Activated naive CD8-positive, alpha-beta T cell (primary cell): ENCODE measurements around the gene CAPN11.

Source experiments
- H3K27ac Mint-ChIP-seq: one replicate; pipeline ENCODE4 v1.8.0; 2021; ENCODE audit warnings: mixed read lengths
- H3K27me3 Mint-ChIP-seq: one replicate; pipeline ENCODE4 v1.8.0; 2021; ENCODE audit warnings: mixed read lengths
- H3K36me3 Mint-ChIP-seq: one replicate; pipeline ENCODE4 v1.8.0; 2021; ENCODE audit warnings: mixed read lengths
- H3K4me1 Mint-ChIP-seq: one replicate; pipeline ENCODE4 v1.8.0; 2021; ENCODE audit warnings: low read depth, mixed read lengths
- H3K4me3 Mint-ChIP-seq: one replicate; pipeline ENCODE4 v1.8.0; 2021; ENCODE audit warnings: mild to moderate bottlenecking, mixed read lengths
- H3K9me3 Mint-ChIP-seq: one replicate; pipeline ENCODE4 v1.8.0; 2021; ENCODE audit warnings: low read depth, mixed read lengths

CAPN11 gene

DNA sequence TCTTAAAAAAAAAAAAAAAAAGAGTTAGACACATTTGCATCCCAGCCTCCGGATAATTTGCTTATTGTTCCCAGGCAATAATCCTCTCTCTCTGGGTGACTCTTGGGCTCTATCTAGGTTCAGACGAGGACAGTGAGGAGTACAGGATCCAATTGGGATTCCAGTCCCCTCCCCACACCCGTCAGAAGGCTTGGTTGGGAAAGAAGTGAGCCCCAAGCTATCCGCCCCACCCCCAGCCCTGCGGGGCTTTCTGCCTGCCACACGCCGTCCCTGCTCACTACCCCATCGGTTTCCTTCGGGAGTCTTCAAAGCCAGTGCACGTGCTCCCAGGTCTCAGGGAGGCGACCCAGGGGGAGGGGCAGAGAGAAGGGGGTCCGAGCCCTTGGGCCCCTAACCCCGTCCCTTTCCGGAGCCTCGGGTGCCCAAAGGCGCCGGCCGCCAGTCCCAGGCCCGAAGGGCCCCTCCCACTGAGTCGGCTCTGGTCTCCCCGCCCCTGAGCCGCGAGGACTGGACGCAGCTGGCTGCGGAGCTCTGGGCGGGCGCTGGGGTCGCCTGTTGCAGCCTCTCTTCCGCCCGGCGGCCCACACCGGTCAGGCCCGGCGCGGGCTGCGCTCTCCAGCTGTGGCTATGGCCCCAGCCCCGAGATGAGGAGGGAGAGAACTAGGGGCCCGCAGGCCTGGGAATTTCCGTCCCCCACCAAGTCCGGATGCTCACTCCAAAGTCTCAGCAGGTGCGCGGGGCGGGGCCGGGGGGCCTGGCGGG lies 60.6 kb downstream of the CAPN11 start:
- Mint-ChIP-seq H3K36me3 (no peaks in the 10 kb centered on the region), H3K27me3 (peaks cover 2% of the 10 kb centered on the region), H3K4me1 (peaks cover 26% of the 10 kb centered on the region), H3K4me3 (peak overlapping the region; percentile 23), H3K27ac (no peak overlapping the region), H3K9me3 (no peaks in the 10 kb centered on the region)

DNA sequence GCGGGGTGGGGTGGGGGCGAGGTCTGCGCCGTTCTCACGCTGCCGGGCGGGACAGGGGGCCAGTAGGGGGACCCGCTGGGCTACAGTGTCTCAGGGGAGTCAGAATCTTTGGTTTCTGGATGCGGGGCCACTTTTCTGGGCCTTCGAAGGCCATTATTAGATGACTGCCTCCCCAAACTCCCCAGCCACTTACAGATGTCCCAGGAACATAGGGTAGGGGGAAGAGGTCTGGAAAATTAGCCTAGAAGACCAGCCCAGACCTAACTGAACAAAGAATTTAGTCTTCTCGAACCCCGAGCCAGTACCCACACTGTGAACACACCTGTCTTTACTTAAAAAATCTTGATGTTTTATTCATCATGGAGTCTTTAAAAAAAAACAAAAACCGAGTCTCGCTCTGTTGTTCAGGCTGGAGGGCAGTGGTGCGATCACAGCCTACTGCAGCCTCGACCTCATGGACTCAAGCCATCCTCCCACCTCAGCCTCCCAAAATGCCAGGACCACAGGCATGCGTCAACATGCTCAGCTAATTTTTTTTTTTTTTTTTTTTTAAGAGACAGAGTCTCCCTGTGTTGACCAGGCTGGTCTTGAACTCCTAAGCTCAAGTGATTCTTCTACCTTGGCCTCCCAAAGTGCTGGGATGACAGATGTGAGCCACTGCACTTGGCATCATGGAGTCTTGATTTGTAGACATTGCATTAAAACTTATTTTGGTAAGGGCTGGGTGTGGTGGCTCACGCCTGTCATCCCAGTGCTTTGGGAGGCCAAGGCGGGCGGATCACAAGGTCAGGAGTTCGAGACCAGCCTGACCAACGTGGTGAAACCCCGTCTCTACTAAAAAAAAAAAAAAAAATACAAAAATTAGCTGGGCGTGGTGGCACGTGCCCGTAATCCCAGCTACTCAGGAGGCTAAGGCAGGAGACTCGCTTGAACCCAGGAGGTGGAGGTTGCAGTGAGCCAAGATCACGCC lies 61.5 kb downstream of the CAPN11 start:
- Mint-ChIP-seq H3K4me3 (peak overlapping the region; percentile 27), H3K27me3 (peaks cover 2% of the 10 kb centered on the region), H3K27ac (no peak overlapping the region), H3K36me3 (no peaks in the 10 kb centered on the region), H3K9me3 (no peaks in the 10 kb centered on the region), H3K4me1 (peaks cover 33% of the 10 kb centered on the region)

DNA sequence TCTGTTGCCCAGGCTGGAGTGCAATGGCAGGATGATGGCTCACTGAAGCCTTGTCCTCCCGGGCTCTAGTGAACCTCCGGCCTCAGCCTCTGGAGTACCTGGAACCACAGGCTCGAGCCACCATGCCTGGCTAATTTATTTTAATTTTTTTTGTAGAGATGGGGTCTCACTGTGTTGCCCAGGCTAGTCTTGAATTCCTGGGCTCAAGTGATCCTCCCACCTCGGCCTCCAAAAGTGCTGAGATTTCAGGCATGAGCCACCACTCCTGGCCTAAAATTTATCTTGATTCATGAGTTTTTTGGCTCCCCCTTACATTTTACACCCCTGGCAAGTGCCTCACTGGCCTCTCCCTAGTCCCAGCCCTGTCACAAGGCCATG lies 62.3 kb downstream of the CAPN11 start:
- Mint-ChIP-seq H3K27ac (no peak overlapping the region), H3K27me3 (peaks cover 2% of the 10 kb centered on the region), H3K36me3 (no peaks in the 10 kb centered on the region), H3K9me3 (no peaks in the 10 kb centered on the region), H3K4me1 (peaks cover 35% of the 10 kb centered on the region), H3K4me3 (peak overlapping the region; percentile 24)

DNA sequence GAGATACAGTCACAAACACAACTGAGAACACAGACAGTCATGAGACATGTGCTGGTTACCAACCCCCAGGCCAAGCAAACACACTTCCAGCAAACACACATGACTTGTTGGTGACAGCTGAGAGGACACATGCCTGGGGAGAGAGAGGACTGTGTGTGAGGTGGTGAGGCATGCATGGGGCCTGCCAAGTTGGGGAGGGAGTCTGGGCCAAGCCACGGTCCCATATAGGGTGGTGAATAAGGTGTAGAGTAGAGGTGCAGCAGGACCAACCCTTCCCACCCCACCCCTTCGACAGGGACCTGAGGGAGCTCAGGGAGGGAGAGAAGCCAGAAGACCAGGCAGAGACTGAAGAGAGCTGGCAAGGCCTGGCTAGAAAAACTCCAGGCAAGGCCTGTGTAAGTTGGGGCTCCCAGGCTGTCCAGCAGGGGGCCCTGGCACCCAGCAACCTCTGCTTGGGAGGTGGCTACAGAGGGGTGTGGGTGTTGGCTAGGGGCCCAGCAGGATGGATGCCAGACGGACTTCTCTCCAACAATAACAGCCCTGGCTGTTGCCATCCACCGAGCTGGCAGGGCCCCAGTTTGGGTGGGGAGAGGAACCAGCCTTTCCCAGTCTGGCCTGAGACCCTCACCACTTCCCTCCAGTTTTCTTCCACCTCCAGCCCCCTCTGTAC lies 62.8 kb downstream of the CAPN11 start:
- Mint-ChIP-seq H3K4me1 (peaks cover 35% of the 10 kb centered on the region), H3K27me3 (peaks cover 2% of the 10 kb centered on the region), H3K9me3 (no peaks in the 10 kb centered on the region), H3K4me3 (peak overlapping the region; percentile 24), H3K27ac (no peak overlapping the region), H3K36me3 (no peaks in the 10 kb centered on the region)

DNA sequence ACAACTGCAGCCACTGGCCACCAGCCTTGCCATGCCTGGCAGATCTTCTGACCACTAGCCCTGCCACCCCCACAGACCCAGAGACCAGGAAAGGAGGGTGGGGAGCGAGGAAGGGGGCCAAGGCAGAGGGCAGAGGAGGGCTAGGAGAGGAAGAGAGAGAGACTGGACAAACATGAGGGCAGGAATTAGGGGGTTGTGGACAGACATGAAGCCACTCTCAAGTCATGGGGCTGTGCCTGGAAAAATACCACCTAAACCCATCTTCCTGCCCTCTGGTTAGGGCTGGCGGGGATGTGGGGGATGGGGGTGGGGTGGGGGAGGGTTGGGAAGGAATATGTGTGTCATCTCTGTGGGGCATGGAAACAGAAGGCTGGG lies 63.3 kb downstream of the CAPN11 start:
- Mint-ChIP-seq H3K36me3 (no peaks in the 10 kb centered on the region), H3K9me3 (no peaks in the 10 kb centered on the region), H3K27ac (no peak overlapping the region), H3K27me3 (peaks cover 2% of the 10 kb centered on the region), H3K4me3 (no peak overlapping the region), H3K4me1 (peaks cover 35% of the 10 kb centered on the region)

DNA sequence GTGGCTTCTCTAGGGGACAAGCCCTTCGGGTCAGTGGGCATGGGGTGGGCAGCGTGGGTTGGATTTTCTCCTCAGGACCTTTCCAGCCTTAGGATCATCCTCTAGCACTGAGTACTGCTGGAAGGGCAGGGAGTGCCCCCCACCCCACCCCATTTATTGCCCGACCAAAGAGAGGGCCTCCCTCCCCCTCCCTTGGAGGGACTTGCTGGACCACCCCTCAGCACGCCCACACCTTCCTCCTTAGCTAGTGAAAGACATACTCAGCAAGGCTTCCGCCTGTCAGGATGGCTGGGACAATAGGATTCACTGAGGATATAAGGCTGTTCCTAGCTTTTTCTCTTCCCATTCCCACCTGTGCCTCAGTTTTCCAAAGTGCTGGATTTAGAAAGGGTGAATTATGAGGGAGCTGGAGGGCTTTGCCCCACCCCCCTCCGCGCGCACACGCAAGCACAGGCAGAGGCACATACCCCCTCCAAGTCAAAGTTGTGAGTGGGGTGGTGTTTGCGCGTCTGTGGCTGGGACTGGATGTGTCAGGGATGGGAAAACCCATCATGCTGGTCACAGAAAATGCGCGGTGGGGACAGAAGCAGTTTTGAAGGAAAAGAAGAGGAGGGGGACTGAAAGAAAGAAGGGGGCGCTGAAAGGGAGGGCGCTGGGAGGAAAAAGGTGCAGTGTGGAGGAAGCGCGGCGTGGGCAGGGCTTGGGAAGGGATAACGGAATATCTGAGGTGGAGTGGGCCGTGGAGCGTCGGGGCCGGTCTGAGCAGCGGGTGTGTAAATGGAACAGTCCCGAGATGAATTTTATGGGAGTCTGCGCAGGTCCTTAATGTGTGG lies 64.1 kb downstream of the CAPN11 start:
- H3K4me3 Mint-ChIP-seq: peak overlapping the region; percentile 87
- H3K36me3 Mint-ChIP-seq: no peaks in the 10 kb centered on the region
- H3K27ac Mint-ChIP-seq: peak overlapping the region; percentile 68

DNA sequence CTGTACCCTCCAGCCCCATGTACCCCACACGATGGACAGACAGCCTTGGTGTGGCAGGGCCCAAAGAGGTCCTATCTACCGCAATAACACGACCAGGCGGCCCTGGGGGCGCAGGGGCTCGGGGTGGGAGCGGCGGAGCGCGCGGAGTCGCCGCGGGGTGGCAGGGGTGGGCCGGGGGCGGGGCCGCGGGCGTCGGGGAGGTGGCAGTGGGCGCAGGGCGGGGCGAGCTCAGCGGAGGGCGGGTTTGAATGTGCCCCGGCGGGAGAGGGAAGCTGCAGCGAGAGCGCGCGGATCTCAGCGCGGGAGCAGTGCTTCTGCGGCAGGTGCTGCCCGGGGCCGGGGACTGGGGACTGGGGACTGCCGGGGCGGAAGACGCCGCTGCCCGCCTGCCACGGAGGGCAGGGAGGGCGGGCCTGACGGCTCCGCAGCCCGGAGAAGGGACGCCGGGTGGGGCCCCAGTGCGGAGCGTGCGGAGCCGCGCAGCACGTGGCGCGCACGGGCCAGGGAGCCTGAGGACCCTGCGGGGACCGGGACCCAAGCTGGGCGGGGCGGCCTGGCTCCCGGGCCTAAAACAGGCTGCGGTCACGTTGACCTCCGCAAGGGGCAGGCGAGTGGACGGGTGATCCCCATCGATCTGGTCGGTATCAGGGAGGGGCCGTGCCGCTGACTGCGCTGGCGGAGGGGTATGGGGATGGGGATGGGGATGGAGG lies 64.9 kb downstream of the CAPN11 start, which contains the start of gene SLC29A1:
Gene SLC29A1 (plus strand): TSS at position 277 of the 710 bp plus-strand sequence. CDS start 3,719 bp downstream, outside the sequence.
- no peaks in the 10 kb centered on the region for H3K36me3 Mint-ChIP-seq
- H3K9me3 Mint-ChIP-seq: no peaks in the 10 kb centered on the region
- peaks cover 31% of the 10 kb centered on the region for H3K4me1 Mint-ChIP-seq

More for the DNA sequence above, 64.1 kb downstream of the CAPN11 start:
- Mint-ChIP-seq H3K27me3 (peaks cover 2% of the 10 kb centered on the region), H3K9me3 (no peaks in the 10 kb centered on the region), H3K4me1 (peaks cover 35% of the 10 kb centered on the region)

DNA sequence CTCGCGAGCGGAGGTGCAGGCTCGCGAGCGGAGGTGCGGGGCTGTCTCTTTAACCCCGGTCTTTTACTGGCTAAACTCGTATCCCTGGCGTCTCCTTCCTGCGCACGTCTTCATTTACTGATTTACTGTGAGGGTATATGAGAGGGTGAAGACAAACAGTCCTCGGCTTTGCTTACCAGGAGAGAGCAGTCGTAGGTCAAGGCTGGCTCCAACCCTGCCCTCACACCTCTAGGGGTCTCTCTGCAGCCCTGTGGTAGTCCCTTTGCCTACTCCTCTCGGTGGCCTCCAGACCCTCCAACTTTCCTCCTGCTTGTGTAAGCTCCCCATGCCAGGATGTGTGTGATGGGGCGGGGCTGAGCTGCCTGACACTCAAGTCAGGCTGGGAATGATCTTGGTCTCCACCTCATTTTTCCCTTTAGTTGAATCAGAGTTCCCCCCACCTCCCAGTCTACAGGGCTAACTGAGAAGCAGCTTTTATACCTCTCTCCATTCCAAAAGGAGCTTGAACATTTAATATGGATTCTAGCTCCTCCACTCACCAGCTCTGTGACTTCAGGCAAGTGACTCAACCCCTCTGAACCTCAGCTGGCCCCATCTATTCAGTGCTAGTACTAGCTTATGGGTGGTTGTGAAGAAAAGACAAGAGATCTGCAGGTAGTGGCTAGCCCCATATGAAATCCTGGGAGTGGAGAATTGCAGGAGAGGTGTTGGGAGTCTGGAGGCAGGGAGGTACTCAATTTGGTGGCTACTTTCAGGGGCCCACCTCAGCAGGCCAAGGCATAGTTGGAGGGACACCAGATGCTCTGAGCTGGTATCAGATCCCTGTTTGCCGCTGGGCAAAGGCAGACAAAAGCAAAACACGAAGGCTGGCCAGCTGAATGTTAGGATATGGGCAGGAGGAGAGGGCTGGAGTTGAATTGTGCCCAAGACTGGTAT lies 65.7 kb downstream of the CAPN11 start:
- no peaks in the 10 kb centered on the region for H3K9me3 Mint-ChIP-seq
- H3K4me3 Mint-ChIP-seq: peak overlapping the region; percentile 95
- H3K27me3 Mint-ChIP-seq: no peaks in the 10 kb centered on the region
- peak overlapping the region; percentile 84 for H3K27ac Mint-ChIP-seq
- peaks cover 27% of the 10 kb centered on the region for H3K4me1 Mint-ChIP-seq
- H3K36me3 Mint-ChIP-seq: no peaks in the 10 kb centered on the region

More for the DNA sequence above, 64.9 kb downstream of the CAPN11 start, which contains the start of gene SLC29A1:
- Mint-ChIP-seq H3K4me3 (peak within 1 kb of the TSS; percentile 95), H3K27ac (peak within 1 kb of the TSS; percentile 84), H3K27me3 (peaks cover 2% of the 10 kb centered on the region)

DNA sequence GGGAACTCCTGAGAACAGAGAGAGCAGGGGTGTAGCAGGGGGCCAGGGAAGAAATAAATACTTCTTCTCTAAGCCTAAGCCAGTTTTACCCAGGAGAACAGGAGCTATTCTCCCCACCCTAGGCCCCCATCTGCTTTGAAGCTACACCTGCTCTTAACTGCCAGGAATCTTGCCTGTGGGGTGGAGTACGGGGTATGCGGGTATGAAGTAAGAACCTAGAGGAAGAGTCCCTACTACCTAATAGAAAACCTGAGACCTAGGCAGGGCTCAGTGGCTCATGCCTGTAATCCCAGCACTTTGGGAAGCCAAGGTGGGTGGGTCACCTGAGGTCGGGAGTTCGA lies 66.3 kb downstream of the CAPN11 start:
- peaks cover 27% of the 10 kb centered on the region for H3K4me1 Mint-ChIP-seq
- H3K4me3 Mint-ChIP-seq: peak overlapping the region; percentile 95
- H3K27ac Mint-ChIP-seq: peak overlapping the region; percentile 84
- no peaks in the 10 kb centered on the region for H3K36me3 Mint-ChIP-seq
- no peaks in the 10 kb centered on the region for H3K27me3 Mint-ChIP-seq
- no peaks in the 10 kb centered on the region for H3K9me3 Mint-ChIP-seq

DNA sequence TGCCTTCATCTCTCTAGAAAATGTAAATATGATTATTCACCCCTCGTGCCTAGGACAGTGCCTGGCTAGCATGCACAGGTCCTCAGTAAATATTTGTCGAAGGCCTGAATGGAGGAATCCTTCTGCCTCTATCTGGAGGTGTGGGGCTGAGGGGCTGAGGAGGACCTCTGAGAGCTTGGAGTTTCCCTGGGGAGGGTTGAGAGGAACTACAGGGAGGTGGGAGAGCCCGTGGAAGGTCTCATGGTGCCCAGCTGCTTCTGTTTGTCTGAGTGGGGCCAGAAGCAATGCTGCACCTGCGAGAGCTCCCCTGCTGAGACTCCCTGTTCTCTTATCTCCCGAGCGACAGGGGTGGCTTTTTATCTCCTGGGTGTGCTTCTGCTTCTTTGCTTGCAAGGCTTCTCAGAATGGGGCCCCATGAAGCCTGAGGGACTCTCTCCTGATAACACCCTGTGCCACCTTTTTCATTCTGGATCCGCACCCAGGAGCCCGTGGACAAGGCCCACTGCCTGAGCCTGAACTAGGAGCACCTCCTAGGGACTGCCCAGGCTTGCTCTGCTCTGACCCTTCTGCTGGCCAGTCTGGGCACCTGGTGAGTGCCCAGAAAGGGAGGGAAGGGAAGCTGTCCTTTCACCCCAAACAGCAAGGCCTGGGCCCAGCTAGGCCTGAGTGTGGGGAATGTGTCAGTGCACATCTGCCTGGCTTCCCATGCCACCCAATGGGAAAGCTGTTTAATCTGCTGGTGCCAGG lies 67.1 kb downstream of the CAPN11 start:
- no peaks in the 10 kb centered on the region for H3K9me3 Mint-ChIP-seq

DNA sequence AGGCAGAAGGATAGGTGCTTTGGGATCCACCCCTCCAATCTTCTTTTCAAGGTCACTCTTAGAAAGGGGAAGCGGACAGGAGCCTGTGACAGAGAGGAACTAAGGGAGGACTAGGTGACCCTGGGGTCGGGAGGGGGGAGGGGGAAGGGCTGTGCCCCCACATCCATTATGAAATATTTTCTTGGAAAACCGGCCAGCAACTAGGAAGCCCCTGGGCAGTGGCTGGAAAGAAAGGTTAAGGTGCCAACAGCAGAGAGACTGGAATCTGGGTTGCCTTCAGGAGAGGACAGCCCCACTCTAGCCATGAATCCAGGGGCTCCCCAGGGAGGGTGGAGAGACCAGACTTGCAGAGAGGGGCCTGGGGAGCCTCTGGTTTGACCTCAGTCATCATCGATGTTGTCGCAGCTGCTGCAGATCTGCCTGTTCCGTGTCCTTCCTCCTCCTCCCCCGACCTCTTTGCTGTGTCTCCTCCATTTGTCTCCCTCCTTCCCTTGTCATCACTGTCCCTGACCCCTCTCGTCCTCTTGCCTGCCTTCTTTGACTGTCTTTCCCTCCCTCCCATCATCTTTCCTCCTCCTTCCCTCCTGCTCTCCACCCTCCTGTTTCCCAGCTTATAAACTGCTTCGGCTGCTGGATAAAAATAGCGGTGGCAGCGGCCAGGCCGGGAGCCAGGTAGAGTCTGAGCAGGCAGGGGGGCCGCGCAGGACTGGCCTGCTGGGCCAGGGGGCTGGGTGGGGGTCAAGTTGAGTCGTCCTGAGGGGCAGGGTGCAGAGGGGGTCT lies 67.9 kb downstream of the CAPN11 start:
- no peak overlapping the region for H3K4me3 Mint-ChIP-seq
- peaks cover 21% of the 10 kb centered on the region for H3K4me1 Mint-ChIP-seq
- H3K36me3 Mint-ChIP-seq: peaks cover 3% of the 10 kb centered on the region
- no peaks in the 10 kb centered on the region for H3K9me3 Mint-ChIP-seq
- H3K27me3 Mint-ChIP-seq: no peaks in the 10 kb centered on the region
- H3K27ac Mint-ChIP-seq: no peak overlapping the region

More for the DNA sequence above, 67.1 kb downstream of the CAPN11 start:
- peaks cover 27% of the 10 kb centered on the region for H3K4me1 Mint-ChIP-seq
- H3K4me3 Mint-ChIP-seq: peak overlapping the region; percentile 74
- H3K27ac Mint-ChIP-seq: no peak overlapping the region
- H3K27me3 Mint-ChIP-seq: no peaks in the 10 kb centered on the region
- peaks cover under 1% of the 10 kb centered on the region for H3K36me3 Mint-ChIP-seq
